ENCODE measurements around the gene SMPDL3A. TPM values are rescaled to one million over a fixed set of nuclear protein-coding genes. Genes with fewer than 3 reads are reported as not detected.
"Not testable (repeated sequence)": the region's sequence is repeated elsewhere in the genome, so short reads cannot be mapped to it uniquely, and the experiment has no call there.

The SMPDL3A gene
- not detected for total RNA-seq

GRCh38 chr6:122789182-122790027 lies at the start of gene SMPDL3A:
Gene SMPDL3A, plus strand, starts transcription at chr6:122789258. Its CDS starts 89 bp downstream, at chr6:122789347.
- no peak for DNase-seq

GRCh38 chr6:122740091-122740490 lies 49.0 kb upstream of the SMPDL3A start:
- DNase-seq: no peak

- no peak for DNase-seq
Observed at GRCh38 chr6:122740936-122741335, 48.1 kb upstream of the SMPDL3A start.

DNA sequence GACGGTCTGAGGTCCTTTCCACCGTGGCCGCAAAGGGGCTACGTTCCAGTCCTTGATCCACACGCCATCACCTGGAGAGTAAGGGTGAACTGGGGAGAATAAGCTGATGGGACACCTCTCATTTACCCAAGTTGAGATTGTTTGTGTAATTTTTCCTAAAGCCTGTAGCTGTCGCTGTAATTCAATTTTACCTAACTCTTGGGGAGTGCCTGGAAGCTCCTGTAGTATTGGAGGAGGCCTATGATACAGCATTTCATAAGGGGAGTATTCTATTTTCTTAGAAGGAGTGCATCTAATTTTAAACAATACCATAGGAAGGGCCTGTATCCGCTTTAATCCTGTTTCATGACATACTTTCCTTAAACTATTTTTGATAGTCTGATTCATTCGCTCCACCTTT lies 44.8 kb upstream of the SMPDL3A start:
- DNase-seq: not testable (repeated sequence)

GRCh38 chr6:122744856-122745255 lies 44.2 kb upstream of the SMPDL3A start:
- DNase-seq: not testable (repeated sequence)

DNA sequence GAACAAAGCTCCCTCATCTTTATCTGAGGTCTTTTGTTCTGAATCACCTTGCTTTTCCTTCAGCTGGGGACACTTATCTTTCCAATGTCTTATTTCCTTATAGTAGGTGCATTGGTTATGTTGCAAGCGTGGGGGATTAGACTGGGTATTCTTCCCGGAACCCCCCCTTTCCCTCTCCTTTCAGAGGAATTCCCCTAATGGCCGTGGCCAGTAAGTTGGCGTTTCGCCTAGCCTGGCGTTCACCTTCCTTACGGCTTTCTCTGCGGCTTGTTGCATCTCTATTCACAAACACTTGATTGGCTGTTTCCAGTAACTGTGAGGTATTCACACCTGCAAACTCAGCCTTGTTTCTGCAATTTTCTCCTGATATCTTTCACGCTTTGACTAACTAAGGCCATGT lies 42.4 kb upstream of the SMPDL3A start:
- no peak for DNase-seq

- DNase-seq: no peak
Observed at GRCh38 chr6:122747573-122747972, 41.5 kb upstream of the SMPDL3A start.

DNA sequence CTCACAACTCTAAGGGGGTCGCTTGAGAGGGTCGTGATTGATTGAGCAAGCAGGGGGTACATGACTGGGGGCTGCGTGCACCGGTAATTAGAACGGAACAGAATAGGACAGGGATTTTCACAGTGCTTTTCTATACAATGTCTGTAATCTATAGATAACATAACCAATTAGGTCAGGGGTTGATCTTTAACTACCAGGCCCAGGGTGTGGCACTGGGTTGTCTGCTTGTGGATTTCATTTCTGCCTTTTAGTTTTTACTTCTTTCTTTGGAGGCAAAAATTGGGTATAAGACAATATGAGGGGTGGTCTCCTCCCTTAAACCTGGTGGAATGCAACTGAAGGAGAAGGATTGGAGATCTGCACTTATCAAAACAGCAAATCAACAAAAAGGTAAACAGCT lies 40.1 kb upstream of the SMPDL3A start:
- not testable (repeated sequence) for DNase-seq

DNA sequence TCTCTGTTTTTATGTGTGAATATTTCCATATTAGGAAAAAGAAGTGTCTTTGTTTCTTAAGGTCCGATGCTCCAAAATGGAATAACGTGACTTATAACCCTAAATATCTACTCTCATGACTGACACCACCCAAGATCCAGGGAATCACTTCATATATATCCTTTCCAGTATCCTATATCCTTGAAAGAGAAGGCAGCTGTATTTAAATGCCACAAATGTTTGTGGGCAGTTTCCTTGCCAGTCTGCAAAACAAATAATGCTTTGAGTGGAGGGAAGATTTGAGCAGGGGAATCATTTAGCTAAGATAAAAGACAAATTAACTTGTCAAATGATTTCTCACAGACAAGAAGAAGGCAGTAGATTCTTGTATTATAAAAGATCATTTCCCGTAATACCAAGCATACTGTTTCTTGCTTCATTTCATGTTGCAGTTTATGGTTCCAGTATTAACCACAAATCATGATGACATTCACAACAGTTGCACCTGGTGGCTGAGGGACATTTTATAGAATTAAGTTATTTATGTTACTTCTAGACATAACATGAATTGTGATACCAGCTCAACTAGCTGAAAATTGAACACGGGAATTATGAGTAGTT lies 39.5 kb upstream of the SMPDL3A start:
- no peak for DNase-seq

- no peak for DNase-seq
Observed at GRCh38 chr6:122751326-122751725, 37.7 kb upstream of the SMPDL3A start.

- DNase-seq: no peak
Observed at GRCh38 chr6:122752459-122752858, 36.6 kb upstream of the SMPDL3A start.

DNA sequence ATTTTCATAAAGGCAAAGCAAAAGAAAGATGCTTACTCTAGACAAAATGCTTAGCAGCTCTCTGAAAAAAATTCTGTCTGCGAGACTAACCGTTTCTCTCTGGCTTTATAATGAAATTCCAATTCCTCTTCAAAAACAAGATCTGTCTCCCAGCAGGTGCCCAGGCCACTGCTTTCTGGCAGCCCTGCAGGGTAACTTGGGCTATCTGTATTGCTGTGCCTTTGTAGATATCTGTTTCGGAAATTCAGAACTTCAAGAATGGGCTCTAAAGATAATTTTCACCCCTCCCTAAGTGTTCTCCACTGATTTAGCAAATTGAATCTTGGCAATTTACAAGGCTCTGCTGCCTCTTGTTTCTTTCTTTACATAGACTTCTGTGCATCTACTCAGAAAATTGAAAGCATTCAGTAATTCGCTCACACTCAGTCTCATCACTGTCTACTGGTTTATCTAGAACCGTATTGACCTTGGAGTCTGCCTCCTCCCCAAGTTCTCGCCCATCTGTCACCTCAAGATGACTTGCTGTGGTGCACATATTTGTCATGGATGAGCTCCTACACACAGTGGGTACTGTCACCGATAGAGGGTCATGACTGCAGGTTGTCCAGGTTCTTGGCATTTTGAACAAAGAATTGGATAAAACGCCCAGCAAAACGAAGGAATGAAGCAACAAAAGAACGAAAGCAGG lies 35.9 kb upstream of the SMPDL3A start:
- no peak for DNase-seq

DNA sequence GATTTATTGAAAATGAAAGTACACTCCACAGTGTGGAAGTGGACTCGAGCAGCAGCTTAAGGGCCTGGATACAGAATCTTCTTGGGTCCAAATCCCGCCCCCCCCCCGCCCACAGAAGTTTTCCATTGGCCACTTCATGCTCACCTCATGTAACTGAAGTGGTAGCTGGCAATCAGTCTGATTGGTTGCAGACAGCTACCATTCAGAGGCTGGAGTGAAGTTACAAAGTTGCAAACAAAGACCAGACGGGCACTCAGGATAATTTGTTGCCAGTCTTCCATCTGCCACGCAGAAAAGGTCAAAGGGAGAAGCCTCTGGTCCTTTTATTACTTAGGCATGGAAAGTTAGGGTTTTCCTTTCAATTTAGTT lies 35.4 kb upstream of the SMPDL3A start:
- DNase-seq: no peak

- no peak for DNase-seq
Observed at GRCh38 chr6:122754191-122754731, 34.8 kb upstream of the SMPDL3A start.

GRCh38 chr6:122755901-122756300 lies 33.2 kb upstream of the SMPDL3A start:
- no peak for DNase-seq

- no peak for DNase-seq
Observed at GRCh38 chr6:122758927-122759334, 30.1 kb upstream of the SMPDL3A start.

DNA sequence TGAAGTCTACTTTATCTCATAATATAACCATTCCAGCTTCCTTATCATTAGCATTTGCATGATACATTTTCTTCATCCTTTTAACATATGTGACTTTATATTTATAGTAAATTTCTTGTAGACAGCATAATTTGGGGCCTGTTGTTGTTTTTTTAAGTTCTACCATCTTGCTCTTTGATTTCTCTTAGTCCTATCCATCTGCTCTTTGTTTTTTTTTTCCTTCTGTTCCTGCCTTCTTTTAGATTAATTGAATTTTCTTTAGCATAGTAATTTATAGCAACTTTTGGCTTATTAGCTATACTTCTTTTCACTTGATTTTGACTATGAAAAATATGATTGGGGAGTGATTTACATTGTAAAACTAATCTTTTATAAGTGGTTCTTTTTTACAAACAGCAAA lies 28.7 kb upstream of the SMPDL3A start:
- no peak for DNase-seq

GRCh38 chr6:122766256-122766655 lies 22.8 kb upstream of the SMPDL3A start:
- no peak for DNase-seq

DNA sequence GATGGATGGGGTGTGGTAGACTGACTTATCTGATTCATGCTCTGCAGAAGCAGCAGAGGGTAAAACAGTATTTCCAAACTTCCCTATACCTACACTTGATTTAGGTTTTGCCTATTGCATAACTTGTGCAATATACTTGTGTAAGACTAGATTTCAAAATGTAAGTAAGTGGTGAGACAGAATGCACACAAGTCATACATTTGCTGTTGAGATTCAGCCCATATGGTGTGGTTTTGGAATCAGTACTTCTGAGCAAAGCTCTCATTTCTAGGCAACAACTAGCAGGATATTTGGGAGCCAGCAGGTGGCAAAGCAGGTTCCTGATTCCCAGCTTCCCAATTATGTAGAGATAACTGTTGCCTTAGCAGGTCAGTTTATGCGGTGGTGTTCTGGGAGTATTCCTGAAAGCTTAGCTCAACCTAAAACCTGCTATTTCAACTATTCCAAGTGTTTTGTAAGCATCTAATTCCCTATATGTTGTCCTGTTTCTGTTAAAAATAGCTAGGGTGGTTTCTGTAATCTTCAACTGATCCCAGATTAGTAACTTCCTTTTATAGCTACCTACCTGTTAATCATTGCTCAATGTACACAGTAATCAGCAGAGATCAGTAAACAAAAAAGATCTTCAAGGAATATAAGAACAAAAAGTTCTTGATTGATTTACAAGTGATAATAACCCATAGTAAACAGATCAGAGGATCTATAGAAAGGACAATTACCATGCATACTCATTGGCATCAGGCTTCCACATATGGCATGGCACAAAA lies 18.0 kb upstream of the SMPDL3A start:
- no peak for DNase-seq

- no peak for DNase-seq
Observed at GRCh38 chr6:122772724-122773415, 16.2 kb upstream of the SMPDL3A start.

- no peak for DNase-seq
Observed at GRCh38 chr6:122775975-122776374, 13.1 kb upstream of the SMPDL3A start.

GRCh38 chr6:122778302-122778701 lies 10.8 kb upstream of the SMPDL3A start:
- DNase-seq: no peak
